ENCODE measurements around the gene ABHD8.

- TF ChIP-seq CTCF (conservative IDR thresholded peaks at IDR 0.05), result no peak
- TF ChIP-seq ZFX (IDR thresholded peaks at IDR 0.05), result no peak
These were observed 15.7 kb upstream of the ABHD8 start for GRCh38 chr19:17318966-17319365.

All from C4-2B (cell line).